Activated CD8-positive, alpha-beta memory T cell treated with anti-CD3 and anti-CD28 coated beads, Interleukin-2, amount 50 U/mL, for 24 hours (primary cell): ENCODE data around the gene CNKSR1.

ENCODE experiments used
- DNase-seq: peaks from one replicate; pipeline ENCODE4 v3.0.0-alpha.2; 2020; ENCODE audit errors: extremely low read depth

Gene CNKSR1

DNA sequence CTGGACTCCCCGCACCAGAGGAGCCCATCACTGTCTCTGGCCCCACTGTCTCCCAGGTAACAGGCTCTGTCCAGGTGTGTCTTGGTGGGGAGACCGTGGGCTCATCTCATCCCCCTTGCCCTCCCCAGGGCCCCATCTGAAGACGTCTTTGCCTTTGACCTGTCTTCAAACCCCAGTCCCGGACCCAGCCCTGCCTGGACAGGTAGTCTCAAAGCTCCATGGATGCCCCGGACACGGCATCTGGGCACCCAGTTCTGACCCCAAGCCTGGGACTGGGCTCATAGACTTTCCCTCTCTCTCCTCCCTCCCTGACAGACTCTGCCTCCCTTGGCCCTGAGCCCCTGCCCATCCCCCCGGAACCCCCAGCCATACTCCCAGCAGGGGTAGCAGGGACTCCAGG, 6.8 kb downstream of the CNKSR1 start:
- DNase-seq = no peak

GRCh38 chr1:26184883-26185282, 7.6 kb downstream of the CNKSR1 start:
- no peak for DNase-seq

DNA sequence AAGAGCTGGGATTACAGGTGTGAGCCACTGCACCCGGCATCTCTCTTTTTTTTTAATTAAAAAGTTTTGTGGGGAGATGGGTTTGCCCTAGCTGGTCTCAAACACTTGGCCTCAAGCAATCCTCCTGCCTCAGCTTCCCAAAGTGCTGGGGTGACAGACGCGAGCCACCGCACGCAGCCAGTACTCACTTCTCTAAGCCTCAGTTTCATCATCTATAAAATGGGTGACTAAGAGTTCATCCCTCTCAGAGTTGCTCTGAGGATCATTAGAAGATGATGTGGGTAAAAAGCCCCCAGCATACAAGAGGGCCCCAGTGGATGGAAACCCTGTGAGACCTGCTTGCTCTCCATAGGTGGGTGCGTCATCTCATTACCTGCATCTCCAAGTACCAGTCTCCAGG, 10.6 kb downstream of the CNKSR1 start:
- no peak for DNase-seq

DNA sequence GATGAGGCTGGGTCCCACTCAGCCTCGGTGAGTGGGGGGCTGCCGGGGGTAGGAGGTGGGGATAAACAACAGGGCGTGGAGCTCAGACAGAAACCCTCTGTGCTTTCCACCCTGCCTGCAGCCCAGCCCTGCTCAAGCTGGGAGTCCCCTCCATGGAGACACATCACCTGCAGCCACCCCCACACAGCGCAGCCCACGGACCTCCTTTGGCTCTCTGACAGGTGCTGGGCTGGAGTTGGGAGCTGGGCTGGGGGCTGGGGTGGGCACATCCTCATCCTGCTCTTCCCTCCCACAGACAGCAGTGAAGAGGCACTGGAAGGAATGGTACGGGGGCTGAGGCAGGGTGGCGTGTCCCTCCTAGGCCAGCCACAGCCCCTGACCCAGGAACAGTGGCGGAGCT, 11.2 kb downstream of the CNKSR1 start:
- DNase-seq = no peak

GRCh38 chr1:26189331-26189730, 12.0 kb downstream of the CNKSR1 start:
- no peak for DNase-seq

DNA sequence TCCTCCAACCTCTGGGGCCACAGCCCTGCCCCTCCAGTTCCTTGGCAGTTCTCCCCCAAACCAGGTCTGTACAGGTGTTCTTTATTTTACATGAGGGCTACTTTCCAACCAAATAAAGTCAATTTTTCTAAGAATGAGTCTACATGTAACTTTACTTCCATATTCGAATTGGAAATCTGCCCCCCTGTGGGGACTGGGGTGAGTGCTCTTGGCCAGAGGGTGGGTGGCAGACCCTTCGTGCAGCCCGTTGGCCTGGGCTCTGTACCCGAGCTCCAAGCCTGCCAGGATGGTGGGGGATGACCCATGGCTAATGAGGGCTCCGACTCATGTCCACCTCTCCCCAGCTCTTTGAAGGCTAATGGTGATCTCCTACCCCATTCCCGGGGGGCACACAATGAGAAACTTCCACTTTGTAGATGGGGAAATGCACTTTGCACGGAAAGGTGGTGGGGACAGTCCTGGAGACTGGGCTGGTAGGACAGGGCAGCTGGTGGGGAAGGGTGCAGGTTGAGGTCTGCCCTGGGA, 12.5 kb downstream of the CNKSR1 start:
- no peak for DNase-seq

DNA sequence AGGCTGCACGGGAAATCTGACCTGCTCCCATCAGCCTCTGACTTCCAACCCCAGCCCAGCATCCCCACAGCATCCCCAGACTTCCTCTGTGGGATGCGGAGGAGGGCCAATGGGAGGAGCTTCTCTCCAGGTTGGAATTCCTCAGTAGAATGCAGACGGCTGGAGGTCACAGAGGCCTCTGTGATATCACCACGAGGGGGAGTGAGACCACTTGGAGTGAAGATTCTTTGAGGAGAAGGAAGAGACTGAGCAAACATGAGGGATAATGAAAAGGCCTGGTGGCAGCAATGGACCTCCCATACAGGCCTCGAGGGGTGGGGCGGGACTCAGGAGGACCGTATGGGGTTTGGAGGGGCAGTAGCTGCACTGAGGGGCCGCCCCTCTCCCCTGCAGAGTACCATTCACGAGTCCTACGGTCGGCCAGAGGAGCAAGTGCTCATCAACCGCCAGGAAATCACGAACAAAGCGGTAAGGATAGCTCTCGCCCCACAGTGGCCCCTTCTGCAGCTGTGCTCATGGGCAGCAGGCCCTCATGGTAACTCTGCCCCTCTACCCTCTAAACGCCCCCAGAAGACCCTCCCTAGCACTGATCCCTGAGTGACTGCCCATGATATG, 13.2 kb downstream of the CNKSR1 start, which contains the start of gene CATSPER4:
Gene CATSPER4 (plus strand): TSS at position 230 of the 615 bp plus-strand sequence. CDS start 26 bp downstream, at position 256.
- DNase-seq = no peak

DNA sequence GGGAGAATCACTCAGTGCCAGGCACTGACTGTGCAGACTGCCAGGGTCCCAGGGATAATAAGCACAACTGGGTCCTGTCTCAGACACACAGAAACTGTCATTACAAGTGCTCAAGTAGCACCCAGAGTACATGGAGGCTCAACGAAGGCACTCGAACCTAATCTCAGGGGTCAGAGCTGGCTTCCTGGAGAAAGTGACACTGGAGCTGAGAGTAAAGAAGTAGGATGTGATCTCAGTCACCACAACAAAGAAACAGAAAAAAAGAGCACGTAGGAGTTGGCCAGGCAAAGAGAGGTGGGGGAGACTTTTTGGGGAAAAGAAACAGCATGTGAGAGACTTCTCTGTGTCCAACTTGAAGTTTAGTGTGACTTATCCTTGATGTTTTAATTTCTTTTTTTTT, 14.4 kb downstream of the CNKSR1 start:
- no peak for DNase-seq

- no peak for DNase-seq
Measured at GRCh38 chr1:26195805-26196204, 18.5 kb downstream of the CNKSR1 start.

GRCh38 chr1:26197301-26197700, 20.0 kb downstream of the CNKSR1 start:
- no peak for DNase-seq

- no peak for DNase-seq
Measured at GRCh38 chr1:26197813-26198212, 20.5 kb downstream of the CNKSR1 start.

DNA sequence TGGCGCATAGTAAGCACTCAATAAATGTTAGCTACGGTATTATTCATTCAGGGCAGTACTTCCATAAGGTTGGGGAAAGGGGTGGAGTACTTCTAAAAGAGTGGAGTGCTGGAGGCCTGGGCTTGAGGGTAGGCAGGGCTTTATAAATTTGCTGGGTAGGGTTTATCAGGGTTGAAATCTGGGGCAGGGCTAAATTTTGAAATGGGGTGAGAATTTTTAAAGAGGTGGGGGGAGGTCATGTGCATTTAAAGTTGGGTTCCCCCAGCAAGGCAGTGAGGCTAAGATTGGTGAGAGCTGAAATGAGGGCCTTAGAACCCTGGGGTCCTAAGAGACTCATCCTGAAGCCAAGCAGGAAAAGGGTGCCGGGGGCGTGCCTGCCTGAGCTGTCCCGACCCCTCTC, 23.1 kb downstream of the CNKSR1 start:
- DNase-seq = no peak

- DNase-seq = no peak
Measured at GRCh38 chr1:26203642-26204318, 26.5 kb downstream of the CNKSR1 start.

GRCh38 chr1:26210147-26210870, 33.0 kb downstream of the CNKSR1 start:
- no peak for DNase-seq

GRCh38 chr1:26212726-26213125, 35.4 kb downstream of the CNKSR1 start:
- DNase-seq = no peak

DNA sequence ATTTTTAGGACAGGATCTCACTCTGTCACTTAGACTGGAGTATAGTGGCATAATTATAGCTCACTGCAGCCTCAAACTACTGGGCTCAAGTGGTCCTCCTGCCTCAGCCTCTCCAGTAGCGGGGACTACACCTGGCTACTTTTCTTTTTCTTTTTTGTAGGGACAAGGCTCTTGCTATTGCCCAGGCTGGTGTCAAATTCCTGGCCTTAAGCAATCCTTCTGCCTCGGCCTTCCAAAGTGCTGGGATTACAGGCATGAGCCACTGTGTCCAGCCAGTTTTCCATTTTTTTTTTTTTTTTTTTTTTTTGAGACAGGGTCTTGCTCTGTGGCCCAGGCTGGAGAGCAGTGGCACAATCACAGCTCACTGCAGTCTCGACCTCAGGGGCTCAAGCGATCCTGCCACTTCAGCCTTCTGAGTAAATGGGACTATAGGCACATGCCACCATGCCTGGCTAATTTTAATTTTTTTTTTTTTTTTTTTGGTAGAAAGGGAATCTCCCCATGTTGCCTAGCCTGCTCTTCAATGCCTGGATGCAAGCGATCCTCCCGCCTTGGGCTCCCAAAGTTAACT, 36.1 kb downstream of the CNKSR1 start:
- DNase-seq = no peak

DNA sequence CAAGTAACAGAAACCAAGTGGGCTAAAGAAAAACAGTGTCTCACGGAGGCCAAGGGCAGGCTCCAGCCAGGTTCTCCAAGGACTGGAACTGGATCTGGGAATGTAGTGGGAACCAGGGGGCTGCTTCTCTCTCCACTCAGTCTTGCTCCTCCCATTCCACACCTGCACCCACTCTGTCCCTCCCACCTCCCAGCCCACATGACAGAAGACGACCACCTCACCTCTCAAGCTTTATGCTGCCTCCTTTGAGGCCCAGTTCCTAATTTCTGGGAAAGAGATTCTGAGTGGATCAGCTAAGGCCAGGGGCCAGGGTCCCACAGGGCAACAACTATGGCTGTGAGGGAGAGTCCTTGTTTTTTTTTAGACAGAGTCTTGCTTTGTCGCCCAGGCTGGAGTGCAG, 38.0 kb downstream of the CNKSR1 start:
- no peak for DNase-seq

GRCh38 chr1:26218906-26219494, 41.7 kb downstream of the CNKSR1 start:
- no peak for DNase-seq

DNA sequence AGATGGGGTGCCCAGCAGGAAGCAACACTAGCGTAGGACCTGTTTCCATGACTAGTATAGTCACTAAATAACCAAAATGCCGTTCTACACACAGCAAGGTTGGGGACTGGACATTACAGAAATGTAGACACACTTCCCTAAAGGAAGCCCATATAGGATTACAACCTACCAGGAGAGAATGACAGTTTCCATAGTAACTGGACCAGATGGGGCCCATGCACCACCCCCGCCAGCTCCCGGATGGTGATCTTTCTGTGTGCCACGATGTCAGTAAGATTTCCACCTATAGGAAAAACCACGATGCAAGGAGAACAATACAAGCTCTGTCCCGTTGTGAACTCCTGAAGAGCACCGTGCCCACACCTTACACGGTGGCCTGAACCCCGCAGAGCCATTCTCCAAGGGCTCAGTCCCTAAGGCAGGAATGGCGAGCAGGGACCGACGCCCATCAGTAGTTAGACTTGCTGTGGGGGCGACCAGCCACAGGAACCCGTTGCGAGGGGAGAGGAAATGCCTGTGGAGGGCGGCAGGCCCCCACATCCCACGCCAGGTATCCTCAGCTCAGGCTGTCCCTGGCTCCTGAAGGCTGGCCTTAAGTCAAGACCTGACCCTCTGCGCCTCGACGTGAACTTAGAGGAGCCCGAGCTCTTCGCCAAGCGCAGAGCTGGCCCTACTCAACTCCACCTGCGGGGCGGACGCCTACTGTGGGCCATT, 43.1 kb downstream of the CNKSR1 start:
- no peak for DNase-seq

- DNase-seq = no peak
Measured at GRCh38 chr1:26221094-26221493, 43.8 kb downstream of the CNKSR1 start.

- no peak for DNase-seq
Measured at GRCh38 chr1:26224606-26225005, 47.3 kb downstream of the CNKSR1 start.
